Endothelial cell of umbilical vein (primary cell): ENCODE measurements around the gene GARIN1A. TPM values are rescaled to one million over a fixed set of nuclear protein-coding genes. Genes with fewer than 3 reads are reported as not detected.

ENCODE experiments used
- BruUV-seq: library from RNA; stranded (reverse); fragments of 400-500 nt; replicated peaks from 2 replicates; lab custom pipeline; 2021; lab: Mats Ljungman, UMichigan
- CTCF ChIA-PET: fragments of 300-600, 350-600 bp; sonication (Branson Sonifier 250); formaldehyde crosslinking; loops from one replicate; lab custom pipeline; 2021; ENCODE audit warnings: antibody characterized with exemption, inconsistent platforms; lab: Charles Lee
- POLR2A ChIA-PET: fragments of 300-600, 350-600 bp; sonication (Branson Sonifier 250); formaldehyde crosslinking; loops from one replicate; lab custom pipeline; 2021; ENCODE audit warnings: antibody characterized with exemption, inconsistent platforms; lab: Charles Lee
- DNase-seq: peaks from one replicate; pipeline ENCODE4 v3.0.0-alpha.2; 2011; ENCODE audit warnings: low read depth, low spot score
- FAIRE-seq: peaks from 2 replicates; lab custom pipeline; 2011; peaks lifted over from hg19 to GRCh38; lab: Jason Lieb, UNC
- H2AFZ ChIP-seq: 2 replicates; pipeline ENCODE4 v1.6.0; 2012; ENCODE audit warnings: low read depth, low read length, control low read depth, inconsistent platforms
- H3K27ac ChIP-seq: 2 replicates; pipeline ENCODE4 v1.5.1; 2011; ENCODE audit warnings: low read depth, mild to moderate bottlenecking, control low read depth, low read length, moderate library complexity; ENCODE audit not compliant: insufficient read depth
- H3K27me3 ChIP-seq, 2 experiments: 2 replicates each; pipeline versions ENCODE4 v1.6.0 to v1.6.1; 2011; ENCODE audit warnings: low read length in 2 of 2, mixed read lengths in 1 of 2; ENCODE audit not compliant: control insufficient read depth in 2 of 2, insufficient read depth in 2 of 2
- H3K36me3 ChIP-seq, 2 experiments: 2 replicates in 1 of 2; 3 replicates in 1 of 2; pipeline ENCODE4 v1.5.1; 2011; ENCODE audit warnings: low read length in 2 of 2, mild to moderate bottlenecking in 1 of 2, moderate library complexity in 1 of 2; ENCODE audit not compliant: control insufficient read depth in 2 of 2, insufficient read depth in 2 of 2; ENCODE audit errors: extremely low read depth in 1 of 2
- H3K4me1 ChIP-seq: 3 replicates; pipeline ENCODE4 v1.5.1; 2011; ENCODE audit warnings: mild to moderate bottlenecking, low read length; ENCODE audit not compliant: control insufficient read depth, insufficient read depth; ENCODE audit errors: extremely low read depth
- H3K4me2 ChIP-seq: 2 replicates; pipeline ENCODE4 v1.6.1; 2011; ENCODE audit warnings: low read length, control low read depth, mixed read lengths; ENCODE audit not compliant: insufficient read depth
- H3K4me3 ChIP-seq, 3 experiments: fragments of 200-600 bp in 1 of 3; sonication (generic), shearing (Covaris generic) in 1 of 3; replicated peaks in 1 of 3; 2 replicates each; pipeline ENCODE4 v1.5.1; 2011 to 2016; ENCODE audit warnings: control low read depth in 3 of 3, low read length in 3 of 3, mild to moderate bottlenecking in 2 of 3, inconsistent platforms in 1 of 3, low read depth in 1 of 3, moderate library complexity in 1 of 3; ENCODE audit not compliant: insufficient read depth in 1 of 3
- H3K79me2 ChIP-seq: 2 replicates; pipeline ENCODE4 v1.6.0; 2012; ENCODE audit warnings: low read length, inconsistent platforms; ENCODE audit not compliant: control insufficient read depth, insufficient read depth
- H3K9ac ChIP-seq: replicated peaks from 2 replicates; pipeline ENCODE3; 2011; ENCODE audit warnings: low read length, control low read depth; ENCODE audit not compliant: insufficient read depth; ENCODE audit errors: extremely low read depth
- H3K9me1 ChIP-seq: replicated peaks from 3 replicates; pipeline ENCODE4 v1.6.0; 2011; ENCODE audit warnings: mild to moderate bottlenecking, low read length; ENCODE audit not compliant: control insufficient read depth, insufficient read depth; ENCODE audit errors: extremely low read depth
- H3K9me3 ChIP-seq: replicated peaks from 2 replicates; pipeline ENCODE4 v1.5.1; 2012; ENCODE audit warnings: low read length, inconsistent platforms; ENCODE audit not compliant: control insufficient read depth, insufficient read depth
- H4K20me1 ChIP-seq: replicated peaks from 2 replicates; pipeline ENCODE3; 2011; ENCODE audit warnings: mild to moderate bottlenecking, low read length; ENCODE audit not compliant: control insufficient read depth, insufficient read depth; ENCODE audit errors: extremely low read depth
- EZH2 ChIP-seq: IDR thresholded peaks from 2 replicates; pipeline ENCODE4 v1.6.1; 2012; ENCODE audit warnings: borderline replicate concordance, low read depth, mild to moderate bottlenecking, moderate library complexity, low read length, inconsistent platforms; ENCODE audit not compliant: severe bottlenecking
- FOS ChIP-seq: IDR thresholded peaks from 2 replicates; pipeline ENCODE4 v1.6.1; 2011; ENCODE audit warnings: mild to moderate bottlenecking, low read length, moderate library complexity, borderline replicate concordance; ENCODE audit not compliant: insufficient read depth
- GATA2 ChIP-seq: IDR thresholded peaks from 2 replicates; pipeline ENCODE4 v1.7.0; 2011; ENCODE audit warnings: low read depth, mild to moderate bottlenecking, moderate library complexity, mixed read lengths, low read length; ENCODE audit not compliant: insufficient read length, insufficient read depth
- POLR2A ChIP-seq: IDR thresholded peaks from 2 replicates; pipeline ENCODE4 v1.6.1; 2012; ENCODE audit warnings: low read depth, mild to moderate bottlenecking, control low read depth, low read length
- POLR2AphosphoS5 ChIP-seq: IDR thresholded peaks from 2 replicates; pipeline ENCODE4 v1.6.1; 2012; ENCODE audit warnings: low read depth, mild to moderate bottlenecking, control low read depth, low read length, moderate library complexity; ENCODE audit not compliant: insufficient read depth
- dilution Hi-C: fragments of 300-500 bp; cut with MboI; formaldehyde crosslinking; loops from one replicate; pipeline ENCODE4 v1.15.0; 2019; ENCODE audit warnings: low sequenced_read_pairs; ENCODE audit not compliant: extremely low pct_ligation_motif_present
- intact Hi-C: fragments of 100-400 bp; cut with micrococcal nuclease; formaldehyde crosslinking; loops from one replicate; pipeline ENCODE4 v1.10.0; 2022
- polyA plus RNA-seq, 4 experiments: library from polyadenylated mRNA; depleted of rRNA in 3 of 4; stranded (reverse) in 3 of 4; unstranded in 1 of 4; fragments of >200 nt; gene quantifications; 2 replicates each; pipeline versions ENCODE4 v1.2.1 to v1.2.3, GENCODE V29; 2011 to 2012; ENCODE audit warnings: missing spikeins in 1 of 4
- total RNA-seq: library from RNA; stranded (reverse); gene quantifications from 2 replicates; pipeline ENCODE4 v1.2.3, GENCODE V29; 2021
- TF ChIP-seq, protein P1 (sequence below), 2 donors: IDR thresholded peaks; 1 replicate in 1 of 2; 2 replicates in 1 of 2; pipeline ENCODE4 v1.5.1; 2011; ENCODE audit warnings: low read length in 2 of 2, mild to moderate bottlenecking in 2 of 2, moderate library complexity in 2 of 2, control low read depth in 1 of 2, inconsistent platforms in 1 of 2, low read depth in 1 of 2; ENCODE audit not compliant: insufficient read depth in 1 of 2; ENCODE audit errors: extremely low read depth in 1 of 2

GARIN1A gene
- total and polyA plus RNA-seq, 2 donors (not counting 3 experiments of a cell fraction or from before 2014, with no cell fraction given), result 0.65 to 3.6 TPM

DNA sequence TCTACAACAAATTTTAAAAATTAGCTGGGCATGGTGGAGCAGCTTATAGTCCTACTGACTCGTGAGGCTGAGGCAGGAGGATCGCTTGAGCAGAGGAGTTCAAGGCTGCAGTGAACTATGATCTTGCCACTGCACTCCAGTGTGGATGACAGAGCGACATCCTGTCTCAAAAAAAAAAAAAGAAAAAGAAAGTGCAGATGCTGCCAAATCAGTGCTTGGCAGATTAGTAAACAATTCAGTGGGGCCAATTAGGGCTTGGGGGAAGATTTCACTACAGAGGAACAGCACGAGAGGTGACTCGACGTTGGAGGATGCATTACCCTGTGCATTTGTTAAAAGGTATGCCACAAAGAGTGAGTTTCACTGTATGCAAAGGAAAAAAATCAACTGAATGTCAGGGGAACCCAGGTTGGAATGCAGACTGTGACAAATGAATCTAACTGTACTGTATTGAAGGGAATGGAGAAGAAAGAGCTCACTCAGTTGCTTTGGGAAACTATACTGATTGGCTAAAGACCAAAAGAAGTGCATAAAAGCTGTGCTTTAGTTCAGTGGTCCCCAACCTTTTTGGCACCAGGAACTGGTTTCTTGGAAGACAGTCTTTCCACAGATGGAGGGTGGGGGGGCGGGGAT is 31.6 kb downstream of the GARIN1A start:
- Histone ChIP-seq H3K36me3 (no peaks in the 10 kb centered on the region), H3K9ac (no peak overlapping the region), H3K9me3 (no peaks in the 10 kb centered on the region), H3K79me2 (no peaks in the 10 kb centered on the region), H3K4me1 (peaks cover 6% of the 10 kb centered on the region), H3K27ac (no peak overlapping the region), H3K4me3 (no peak overlapping the region), H3K27me3 (peaks cover 4 to 5% of the 10 kb centered on the region in 2 experiments), H4K20me1 (no peaks in the 10 kb centered on the region), H3K9me1 (no peaks in the 10 kb centered on the region), H2AFZ (no peak overlapping the region), H3K4me2 (no peak overlapping the region)
- BruUV-seq, result no TSS peak
- intact Hi-C loops (no loop called here), dilution Hi-C loops (no loop called here)
- DNase-seq, result no peak
- TF ChIP-seq, protein P1, sequence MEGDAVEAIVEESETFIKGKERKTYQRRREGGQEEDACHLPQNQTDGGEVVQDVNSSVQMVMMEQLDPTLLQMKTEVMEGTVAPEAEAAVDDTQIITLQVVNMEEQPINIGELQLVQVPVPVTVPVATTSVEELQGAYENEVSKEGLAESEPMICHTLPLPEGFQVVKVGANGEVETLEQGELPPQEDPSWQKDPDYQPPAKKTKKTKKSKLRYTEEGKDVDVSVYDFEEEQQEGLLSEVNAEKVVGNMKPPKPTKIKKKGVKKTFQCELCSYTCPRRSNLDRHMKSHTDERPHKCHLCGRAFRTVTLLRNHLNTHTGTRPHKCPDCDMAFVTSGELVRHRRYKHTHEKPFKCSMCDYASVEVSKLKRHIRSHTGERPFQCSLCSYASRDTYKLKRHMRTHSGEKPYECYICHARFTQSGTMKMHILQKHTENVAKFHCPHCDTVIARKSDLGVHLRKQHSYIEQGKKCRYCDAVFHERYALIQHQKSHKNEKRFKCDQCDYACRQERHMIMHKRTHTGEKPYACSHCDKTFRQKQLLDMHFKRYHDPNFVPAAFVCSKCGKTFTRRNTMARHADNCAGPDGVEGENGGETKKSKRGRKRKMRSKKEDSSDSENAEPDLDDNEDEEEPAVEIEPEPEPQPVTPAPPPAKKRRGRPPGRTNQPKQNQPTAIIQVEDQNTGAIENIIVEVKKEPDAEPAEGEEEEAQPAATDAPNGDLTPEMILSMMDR (IDR thresholded peaks at IDR 0.05; ENCODE audit: extremely low read depth in 1 of 2, insufficient read depth in 1 of 2, low read depth in 1 of 2, low read length in 2 of 2), result no peak
- TF ChIP-seq POLR2AphosphoS5, result no peak
- no peak for FAIRE-seq
- CTCF ChIA-PET, result no interaction called here
- POLR2A ChIA-PET, result interaction anchor here (0.7 kb wide), 1 partner anchor 9 kb away, joined by 5 read pairs; no protein-coding TSS in a partner anchor

DNA sequence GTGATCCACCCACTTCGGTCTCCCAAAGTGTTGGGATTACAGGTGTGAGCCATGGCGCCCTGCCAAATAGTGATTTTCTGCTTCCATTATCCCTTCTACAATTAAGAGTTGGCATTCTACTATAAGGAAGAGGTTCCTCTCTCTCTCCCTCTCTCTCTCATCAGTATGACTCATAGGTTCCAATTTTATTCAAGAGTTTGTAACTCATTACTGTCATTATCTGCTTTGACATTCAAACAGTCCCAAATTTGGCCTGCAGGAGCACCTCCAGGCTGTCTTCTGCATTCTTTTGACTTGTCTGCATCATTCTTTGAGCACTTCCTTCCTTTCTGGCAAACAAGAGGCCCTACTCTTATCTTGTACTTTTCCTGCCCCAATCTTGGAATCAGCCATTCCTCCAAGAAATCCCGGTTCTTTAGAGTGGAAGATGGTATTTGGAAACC is 33.8 kb downstream of the GARIN1A start:
- Histone ChIP-seq H3K79me2 (no peaks in the 10 kb centered on the region), H3K4me1 (peaks cover 6% of the 10 kb centered on the region), H4K20me1 (no peaks in the 10 kb centered on the region), H3K9me3 (no peaks in the 10 kb centered on the region), H3K9me1 (no peaks in the 10 kb centered on the region), H3K27ac (no peak overlapping the region), H3K36me3 (no peaks in the 10 kb centered on the region), H2AFZ (no peak overlapping the region), H3K9ac (no peak overlapping the region), H3K4me3 (no peak overlapping the region), H3K27me3 (peaks cover 0 to 5% of the 10 kb centered on the region in 2 experiments), H3K4me2 (peak overlapping the region; percentile 21)
- peak; percentile 7 for DNase-seq
- peak; percentile 66 for FAIRE-seq
- no TSS peak for BruUV-seq
- CTCF ChIA-PET, result interaction anchor here (0.6 kb wide), 1 partner anchor 550 kb away, joined by 4 read pairs; no protein-coding TSS in a partner anchor
- POLR2A ChIA-PET, result no interaction called here
- TF ChIP-seq POLR2A (no peak), FOS (peak; percentile 49), GATA2 (peak; percentile 41), EZH2 (no peak)
- dilution Hi-C loops (no loop called here), intact Hi-C loops (no loop called here)
